Measurements from ENCODE around the gene SAMD1. TPM values are rescaled to one million over a fixed set of nuclear protein-coding genes. Genes with fewer than 3 reads are reported as not detected.

Gene SAMD1
- total RNA-seq, 1 experiment from 2014 or later, result 47.1 TPM

- no peak overlapping the region for H3K4me3 ChIP-seq (ENCODE audit: low read depth, low read length)
- CTCF ChIA-PET, result interaction anchor here (0.5 kb wide), 1 partner anchor 20 kb away, joined by 4 read pairs; no protein-coding TSS in a partner anchor
Observed at GRCh38 chr19:14058182-14059092, 32.1 kb downstream of the SAMD1 start.

GRCh38 chr19:14056741-14057356 lies 33.7 kb downstream of the SAMD1 start:
- no peaks in the 10 kb centered on the region for H3K9me3 Mint-ChIP-seq (ENCODE audit: unreplicated experiment)
- no peak overlapping the region for H3K4me3 ChIP-seq (ENCODE audit: low read depth, low read length)
- no peak for DNase-seq
- no peaks in the 10 kb centered on the region for H3K27me3 ChIP-seq (replicated peaks; ENCODE audit: control insufficient read depth, insufficient read depth, low read length)
- H3K4me3 Mint-ChIP-seq (ENCODE audit: unreplicated experiment), result no peak overlapping the region
- H3K9me3 ChIP-seq, result no peaks in the 10 kb centered on the region
- H3K4me1 ChIP-seq, result peaks cover 28% of the 10 kb centered on the region
- BruUV-seq (replicated peaks), result no TSS peak
- H3K27me3 Mint-ChIP-seq (ENCODE audit: insufficient read depth, unreplicated experiment), result no peaks in the 10 kb centered on the region
- no peaks in the 10 kb centered on the region; the same call in 1 of the 2 replicates for H3K36me3 ChIP-seq (ENCODE audit: control insufficient read depth, insufficient read depth, low read length)
- ChIA-PET CTCF (interaction anchor here (0.6 kb wide), 1 partner anchor 12 kb away, joined by 4 read pairs; no protein-coding TSS in a partner anchor), POLR2A (no interaction called here)
- no peak overlapping the region for H3K27ac Mint-ChIP-seq (ENCODE audit: unreplicated experiment)
- H3K36me3 Mint-ChIP-seq (ENCODE audit: insufficient read depth, unreplicated experiment), result peaks cover 19% of the 10 kb centered on the region
- intact Hi-C loops (cut with micrococcal nuclease; ENCODE audit: unreplicated experiment), result no loop called here
- H3K4me1 Mint-ChIP-seq (ENCODE audit: low read depth, unreplicated experiment), result peaks cover 14% of the 10 kb centered on the region
- TF ChIP-seq, protein P1, sequence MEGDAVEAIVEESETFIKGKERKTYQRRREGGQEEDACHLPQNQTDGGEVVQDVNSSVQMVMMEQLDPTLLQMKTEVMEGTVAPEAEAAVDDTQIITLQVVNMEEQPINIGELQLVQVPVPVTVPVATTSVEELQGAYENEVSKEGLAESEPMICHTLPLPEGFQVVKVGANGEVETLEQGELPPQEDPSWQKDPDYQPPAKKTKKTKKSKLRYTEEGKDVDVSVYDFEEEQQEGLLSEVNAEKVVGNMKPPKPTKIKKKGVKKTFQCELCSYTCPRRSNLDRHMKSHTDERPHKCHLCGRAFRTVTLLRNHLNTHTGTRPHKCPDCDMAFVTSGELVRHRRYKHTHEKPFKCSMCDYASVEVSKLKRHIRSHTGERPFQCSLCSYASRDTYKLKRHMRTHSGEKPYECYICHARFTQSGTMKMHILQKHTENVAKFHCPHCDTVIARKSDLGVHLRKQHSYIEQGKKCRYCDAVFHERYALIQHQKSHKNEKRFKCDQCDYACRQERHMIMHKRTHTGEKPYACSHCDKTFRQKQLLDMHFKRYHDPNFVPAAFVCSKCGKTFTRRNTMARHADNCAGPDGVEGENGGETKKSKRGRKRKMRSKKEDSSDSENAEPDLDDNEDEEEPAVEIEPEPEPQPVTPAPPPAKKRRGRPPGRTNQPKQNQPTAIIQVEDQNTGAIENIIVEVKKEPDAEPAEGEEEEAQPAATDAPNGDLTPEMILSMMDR (IDR thresholded peaks at IDR 0.05; ENCODE audit: insufficient read depth in 1 of 2, low read depth in 1 of 2, low read length in 1 of 2, severe bottlenecking in 1 of 2, unreplicated experiment in 1 of 2), result no peak

More at GRCh38 chr19:14058182-14059092, 32.1 kb downstream of the SAMD1 start:
- Mint-ChIP-seq H3K27ac (ENCODE audit: unreplicated experiment) (peak overlapping the region; percentile 18), H3K36me3 (ENCODE audit: insufficient read depth, unreplicated experiment) (peaks cover 12% of the 10 kb centered on the region), H3K4me1 (ENCODE audit: low read depth, unreplicated experiment) (peaks cover 14% of the 10 kb centered on the region), H3K9me3 (ENCODE audit: unreplicated experiment) (no peaks in the 10 kb centered on the region), H3K27me3 (ENCODE audit: insufficient read depth, unreplicated experiment) (no peaks in the 10 kb centered on the region), H3K4me3 (ENCODE audit: unreplicated experiment) (no peak overlapping the region)
- TF ChIP-seq, protein P1 (IDR thresholded peaks at IDR 0.05; ENCODE audit: insufficient read depth in 1 of 2, low read depth in 1 of 2, low read length in 1 of 2, severe bottlenecking in 1 of 2, unreplicated experiment in 1 of 2), result no peak
- Histone ChIP-seq H3K4me1 (peaks cover 35% of the 10 kb centered on the region), H3K9me3 (no peaks in the 10 kb centered on the region), H3K27me3 (replicated peaks; ENCODE audit: control insufficient read depth, insufficient read depth, low read length) (no peaks in the 10 kb centered on the region), H3K36me3 (ENCODE audit: control insufficient read depth, insufficient read depth, low read length) (no peaks in the 10 kb centered on the region; the same call in 1 of the 2 replicates)
- BruUV-seq (replicated peaks), result no TSS peak
- DNase-seq, result no peak
- POLR2A ChIA-PET, result no interaction called here
- intact Hi-C loops (cut with micrococcal nuclease; ENCODE audit: unreplicated experiment), result no loop called here

GRCh38 chr19:14056069-14056666 lies 34.4 kb downstream of the SAMD1 start:
- Mint-ChIP-seq H3K9me3 (ENCODE audit: unreplicated experiment) (no peaks in the 10 kb centered on the region), H3K36me3 (ENCODE audit: insufficient read depth, unreplicated experiment) (peaks cover 15% of the 10 kb centered on the region), H3K27ac (ENCODE audit: unreplicated experiment) (no peak overlapping the region), H3K4me3 (ENCODE audit: unreplicated experiment) (no peak overlapping the region), H3K27me3 (ENCODE audit: insufficient read depth, unreplicated experiment) (no peaks in the 10 kb centered on the region), H3K4me1 (ENCODE audit: low read depth, unreplicated experiment) (peaks cover 14% of the 10 kb centered on the region)
- CTCF ChIA-PET, result interaction anchor here (0.6 kb wide), 2 partner anchors 11 kb away, joined by 3 to 4 read pairs; no protein-coding TSS in a partner anchor
- Histone ChIP-seq H3K9me3 (no peaks in the 10 kb centered on the region), H3K36me3 (ENCODE audit: control insufficient read depth, insufficient read depth, low read length) (no peaks in the 10 kb centered on the region; the same call in 1 of the 2 replicates), H3K27me3 (replicated peaks; ENCODE audit: control insufficient read depth, insufficient read depth, low read length) (no peaks in the 10 kb centered on the region), H3K4me3 (ENCODE audit: low read depth, low read length) (no peak overlapping the region), H3K4me1 (peaks cover 21% of the 10 kb centered on the region)
- BruUV-seq (replicated peaks), result no TSS peak
- TF ChIP-seq, protein P1 (IDR thresholded peaks at IDR 0.05; ENCODE audit: insufficient read depth in 1 of 2, low read depth in 1 of 2, low read length in 1 of 2, severe bottlenecking in 1 of 2, unreplicated experiment in 1 of 2), result no peak
- no peak for DNase-seq
- POLR2A ChIA-PET, result no interaction called here
- intact Hi-C loops (cut with micrococcal nuclease; ENCODE audit: unreplicated experiment), result no loop called here
